ENCODE data around the gene CCDC167.

CCDC167 gene

GRCh38 chr6:37486121-37486839 is 13.4 kb downstream of the CCDC167 start:
- no peak for DNase-seq

DNA sequence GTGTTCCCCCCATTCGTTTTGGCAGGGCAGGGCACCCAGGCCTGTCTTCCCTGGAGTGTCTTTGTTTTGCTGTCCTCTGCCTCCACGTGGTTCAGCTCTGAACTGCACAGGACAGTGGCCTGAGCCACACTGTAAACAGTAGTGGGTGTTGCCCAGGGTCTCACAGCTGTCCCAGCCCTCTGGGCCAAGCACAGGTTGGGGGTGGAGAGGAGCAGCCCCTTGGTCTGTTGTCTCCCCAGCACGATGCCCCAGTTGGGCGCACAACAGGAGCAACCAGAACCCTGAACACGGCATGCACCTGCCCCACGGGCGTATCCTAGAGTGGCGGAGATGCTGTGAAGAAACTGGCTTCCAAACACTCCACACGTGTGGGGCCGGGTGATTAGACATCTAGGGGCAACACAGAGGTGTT is 14.4 kb downstream of the CCDC167 start:
- DNase-seq: no peak

GRCh38 chr6:37484786-37485170 is 14.9 kb downstream of the CCDC167 start:
- DNase-seq: no peak

DNA sequence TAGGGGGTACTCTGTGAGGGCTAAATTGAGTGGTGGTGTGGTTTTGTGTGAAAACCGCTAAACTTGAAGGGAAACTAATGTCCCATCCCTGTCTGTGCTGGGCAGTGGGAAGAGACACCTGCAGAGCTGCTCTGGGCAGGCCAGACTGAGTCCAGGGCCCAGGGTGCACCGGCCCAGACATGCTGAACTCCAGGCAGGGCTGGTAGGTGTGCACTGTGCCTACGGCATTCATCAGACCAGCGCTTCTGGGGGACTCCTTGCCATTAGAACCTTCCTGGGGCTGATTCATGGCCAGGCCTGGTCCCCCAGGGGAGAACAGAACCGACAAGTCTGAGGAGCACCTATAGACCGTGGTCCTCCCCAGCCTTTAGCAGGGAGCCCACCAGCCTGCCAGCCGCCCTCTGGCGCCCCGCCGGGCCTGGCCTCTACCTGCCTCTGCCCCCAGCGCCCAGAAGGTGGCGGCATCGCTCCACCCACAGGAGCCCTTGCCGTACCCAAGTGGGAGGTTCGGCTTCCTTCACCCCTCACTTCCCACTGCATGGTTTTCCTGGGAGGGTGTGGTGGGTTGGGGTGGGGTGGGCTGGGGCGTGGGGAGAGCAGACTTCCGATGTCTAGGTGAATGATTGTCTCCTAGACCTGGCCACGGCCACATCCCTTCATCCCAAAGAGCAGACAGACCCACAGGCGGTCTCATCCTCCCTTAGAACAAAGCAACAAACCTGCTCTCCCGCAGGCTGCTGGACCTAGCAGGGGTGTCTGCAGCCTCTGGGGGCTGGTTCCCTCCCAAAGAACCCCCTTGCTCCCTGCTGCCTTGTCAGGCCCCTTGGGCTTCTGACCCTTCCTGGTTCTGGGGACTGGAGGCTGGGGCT is 15.5 kb downstream of the CCDC167 start:
- DNase-seq: peak; percentile 22

GRCh38 chr6:37483252-37483901 is 16.3 kb downstream of the CCDC167 start:
- no peak for DNase-seq

- DNase-seq: no peak
These were observed 17.0 kb downstream of the CCDC167 start for GRCh38 chr6:37482606-37483251.

- DNase-seq: no peak
These were observed 17.7 kb downstream of the CCDC167 start for GRCh38 chr6:37481711-37482605.

DNA sequence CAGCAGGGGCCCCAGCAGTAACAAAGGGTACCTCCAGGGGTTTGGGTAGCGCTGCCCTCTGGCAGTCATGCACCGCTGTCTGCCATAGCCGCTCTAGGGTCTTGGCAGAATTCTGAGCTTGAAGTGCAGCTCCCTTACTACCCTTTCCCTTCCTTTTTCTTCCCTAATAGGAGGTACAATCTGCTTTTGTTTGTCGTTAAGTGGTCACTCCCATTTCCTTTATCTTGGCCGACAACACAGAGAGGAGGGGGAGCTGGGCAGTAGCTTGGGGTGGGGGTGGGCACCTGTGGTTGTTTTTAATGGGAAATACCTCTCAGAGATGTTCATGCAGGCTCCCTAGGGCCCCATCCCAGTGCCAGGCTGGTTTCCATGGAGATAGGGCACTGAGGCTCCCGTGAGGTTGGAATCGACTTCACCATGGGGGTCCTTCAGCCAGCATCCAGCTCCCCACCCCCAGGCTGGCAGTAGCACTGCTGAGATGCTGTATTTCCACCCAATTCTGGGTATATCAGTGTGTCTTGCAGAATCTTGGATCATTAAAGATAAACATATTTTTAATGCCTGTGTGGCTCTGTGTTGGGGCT is 18.6 kb downstream of the CCDC167 start:
- DNase-seq: no peak

- no peak for DNase-seq
These were observed 19.5 kb downstream of the CCDC167 start for GRCh38 chr6:37480118-37480736.

GRCh38 chr6:37479266-37479854 is 20.3 kb downstream of the CCDC167 start:
- no peak for DNase-seq

GRCh38 chr6:37478827-37479226 is 20.9 kb downstream of the CCDC167 start:
- no peak for DNase-seq

DNA sequence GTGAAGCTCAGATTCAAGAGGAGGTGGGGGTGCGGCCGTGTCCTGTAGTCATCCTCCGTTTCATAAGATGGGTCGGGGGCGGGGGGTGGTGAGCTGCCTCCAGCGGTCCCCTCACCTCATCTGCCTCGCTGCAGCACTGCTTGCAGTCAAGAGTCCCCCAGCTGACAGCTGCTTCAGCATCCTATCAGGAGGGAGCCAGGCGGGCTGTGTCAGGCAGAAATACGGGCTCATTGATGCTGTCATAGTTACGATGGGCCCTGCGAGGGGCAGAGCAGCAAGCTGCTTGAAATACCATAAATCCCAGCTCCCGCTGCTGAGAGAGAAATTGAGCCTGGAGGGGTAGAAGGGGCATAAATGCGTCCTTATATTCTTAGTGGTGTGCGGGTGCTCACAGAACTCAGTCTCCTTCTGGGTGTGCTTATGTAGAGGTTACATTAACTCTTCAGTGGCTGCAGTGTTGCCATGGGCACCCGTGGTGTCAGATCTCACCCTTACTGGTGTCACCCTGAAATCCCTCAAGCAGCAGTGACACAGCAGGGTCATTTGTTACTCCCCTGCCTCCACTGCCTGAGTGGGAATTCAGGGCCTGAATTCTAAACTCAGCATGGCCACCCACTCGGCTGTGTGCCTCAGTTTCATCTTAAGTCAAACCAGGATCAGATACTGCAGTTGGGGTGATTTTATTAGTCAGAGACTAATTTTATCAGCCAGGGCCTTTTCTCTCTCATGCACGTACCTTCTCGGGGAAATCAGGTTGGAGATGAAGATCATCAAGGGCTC is 21.8 kb downstream of the CCDC167 start:
- no peak for DNase-seq

DNA sequence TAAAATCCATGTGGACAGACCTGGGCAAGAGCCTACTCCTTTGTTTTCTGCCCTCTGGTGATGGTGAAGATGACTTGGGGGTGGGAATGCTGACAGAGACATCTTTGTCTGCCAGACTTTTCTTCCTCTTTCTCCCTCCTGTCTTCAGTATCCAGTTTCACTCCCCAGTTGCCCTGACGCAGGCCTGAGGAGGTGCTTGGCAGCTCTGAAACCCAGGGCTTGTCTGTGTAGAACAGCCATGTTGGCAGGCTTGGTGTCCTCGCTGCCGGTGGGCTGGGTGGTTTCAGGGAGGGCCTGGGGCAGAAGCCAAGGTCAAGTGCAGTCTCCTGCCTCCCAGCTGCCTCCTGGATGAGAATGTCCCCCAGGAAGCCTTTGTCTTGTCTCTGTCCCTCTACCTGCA is 22.5 kb downstream of the CCDC167 start:
- no peak for DNase-seq

GRCh38 chr6:37474316-37474715 is 25.4 kb downstream of the CCDC167 start:
- DNase-seq: no peak

GRCh38 chr6:37473364-37474095 is 26.2 kb downstream of the CCDC167 start:
- no peak for DNase-seq

DNA sequence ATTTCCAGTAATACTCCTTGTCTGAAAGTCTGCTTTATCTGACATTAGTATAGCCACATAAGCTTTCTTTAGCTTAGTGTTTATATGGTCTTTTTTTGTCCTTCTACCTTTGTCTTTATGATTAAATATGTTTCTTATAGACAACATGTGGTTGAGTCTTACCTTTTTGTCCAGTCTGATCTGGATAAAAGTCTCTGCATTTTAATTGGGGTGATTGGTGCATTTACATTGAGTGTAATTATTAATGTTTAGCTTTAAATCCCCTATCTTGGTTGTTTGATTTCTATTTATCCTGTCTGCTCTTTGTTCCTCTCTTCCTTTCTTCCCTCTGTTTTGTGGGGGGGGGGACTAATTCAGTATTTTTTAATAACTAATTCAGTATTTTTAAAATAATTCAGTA is 32.0 kb downstream of the CCDC167 start:
- DNase-seq: no peak

- DNase-seq: no peak
These were observed 36.6 kb downstream of the CCDC167 start for GRCh38 chr6:37463110-37463509.

GRCh38 chr6:37460805-37461204 is 38.9 kb downstream of the CCDC167 start:
- no peak for DNase-seq

Data from NK-92 treated with Interleukin-12 subunit alpha and Interleukin-12 subunit beta, amount 100 ng/mL, for 24 hours (cell line).